HG03039 (cell line): Measurements from ENCODE around the gene AANAT.
"Not testable (repeated sequence)": the region's sequence is repeated elsewhere in the genome, so short reads cannot be mapped to it uniquely, and the experiment has no call there.

ENCODE experiments used
- ATAC-seq: cut with Tn5 transposase; IDR thresholded peaks from one replicate; pipeline ENCODE4 v1.9.1; 2021; ENCODE audit warnings: mild to moderate bottlenecking, moderate library complexity; ENCODE audit not compliant: unreplicated experiment

The AANAT gene

DNA sequence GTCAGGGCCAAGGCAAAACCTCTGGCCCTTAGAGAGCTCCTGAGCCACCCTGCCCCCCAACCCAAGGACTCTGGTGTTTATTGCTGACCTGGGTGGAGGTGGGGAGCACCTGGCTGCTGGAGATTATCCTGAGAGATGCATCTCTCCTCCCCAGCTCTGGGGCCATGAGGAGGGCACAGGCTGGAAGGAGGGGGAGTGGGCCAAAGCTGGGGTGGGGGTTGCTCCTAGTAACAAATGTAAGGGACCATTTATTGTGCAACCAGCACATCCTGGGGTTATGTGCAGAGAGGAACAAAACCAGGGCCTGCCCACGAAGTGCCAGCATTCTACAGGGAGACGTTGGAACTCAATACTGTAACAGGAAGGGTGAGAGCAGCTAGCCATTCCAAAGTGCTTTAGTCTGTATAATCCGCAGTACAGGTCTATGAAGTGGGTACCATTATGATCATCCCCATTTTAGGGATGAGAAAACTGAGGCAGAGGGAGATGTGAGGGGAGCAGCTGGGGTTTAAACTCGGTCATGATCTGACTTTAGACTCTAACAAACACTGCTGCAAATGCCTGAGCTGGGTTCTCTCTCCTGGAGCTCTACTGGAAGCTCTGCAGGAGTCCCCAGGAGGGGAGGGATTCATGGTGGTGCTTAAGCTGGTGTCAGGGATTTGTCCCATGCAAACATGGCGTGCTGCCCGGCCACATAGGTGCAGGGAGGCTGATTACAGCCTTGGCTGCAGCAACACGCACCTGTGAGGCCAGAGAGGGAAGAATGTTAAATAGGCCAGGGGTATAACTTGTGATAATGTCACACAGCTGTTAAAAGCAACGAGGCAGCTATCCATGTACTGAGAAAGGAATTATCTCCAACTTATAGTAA lies 35.2 kb downstream of the AANAT start:
- ATAC-seq = no peak

DNA sequence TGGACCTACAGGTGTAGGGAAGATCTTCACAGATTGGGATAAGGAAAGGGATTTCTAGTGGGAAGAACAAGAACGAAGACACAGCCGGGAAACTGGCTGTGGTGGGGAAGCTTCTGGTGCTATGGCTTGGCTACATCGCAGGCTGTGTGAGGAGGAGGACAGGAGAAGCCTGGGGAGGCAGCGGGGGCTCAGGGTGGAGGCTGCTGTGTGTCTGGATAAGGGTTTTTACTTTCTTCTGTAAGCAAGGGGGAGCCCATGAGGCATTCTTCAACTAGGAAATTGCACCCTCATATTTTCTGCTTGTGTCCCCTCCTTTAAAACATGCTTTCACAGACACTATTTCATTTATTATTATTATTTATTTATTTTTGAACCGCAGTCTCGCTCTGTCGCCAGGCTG lies 36.7 kb downstream of the AANAT start:
- ATAC-seq = no peak

DNA sequence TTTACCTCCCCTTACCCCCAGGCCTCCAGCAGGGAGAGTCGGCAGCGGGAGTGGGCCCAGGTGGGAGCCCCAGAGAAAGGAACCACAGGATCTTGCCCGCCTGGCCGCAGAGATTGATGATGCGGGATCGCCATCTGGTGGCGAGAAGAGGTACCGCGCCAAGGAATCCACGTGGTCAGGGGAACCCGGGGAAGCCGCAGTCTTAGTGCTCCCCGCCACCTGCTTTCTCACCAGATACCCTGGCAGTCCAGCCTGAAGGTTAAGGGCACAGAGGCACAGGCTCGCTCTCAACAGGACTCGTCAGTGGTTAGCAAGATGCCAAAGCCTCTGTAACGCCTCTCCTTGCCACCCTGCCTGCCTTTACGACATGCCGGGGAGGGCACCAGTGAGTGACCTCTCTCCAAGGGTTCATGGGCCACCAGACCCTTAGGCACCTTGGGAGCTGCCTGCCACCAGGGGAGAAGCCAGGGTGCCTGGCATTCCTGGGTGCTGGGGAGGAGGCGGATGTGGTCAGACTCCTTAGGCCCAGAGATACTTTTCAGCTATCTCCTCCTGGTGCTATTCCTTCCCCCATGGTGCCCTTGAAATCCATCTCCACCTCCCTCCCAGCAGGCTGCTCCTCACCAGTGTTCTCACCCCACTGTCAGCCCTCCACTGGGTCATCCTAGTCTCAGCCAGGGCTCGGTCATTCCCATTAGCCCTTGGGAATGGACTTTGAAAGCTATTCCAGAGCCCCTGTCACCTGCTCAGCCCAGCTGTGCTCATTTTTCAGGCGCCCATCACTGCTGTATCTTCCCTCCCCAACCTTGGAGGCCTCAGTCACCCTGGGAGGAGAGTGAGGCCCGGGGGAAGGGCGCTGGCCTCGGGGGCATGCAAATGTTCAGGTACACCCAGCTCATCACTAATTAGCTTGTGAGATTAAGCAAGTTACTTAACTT lies 39.3 kb downstream of the AANAT start:
- ATAC-seq = no peak

DNA sequence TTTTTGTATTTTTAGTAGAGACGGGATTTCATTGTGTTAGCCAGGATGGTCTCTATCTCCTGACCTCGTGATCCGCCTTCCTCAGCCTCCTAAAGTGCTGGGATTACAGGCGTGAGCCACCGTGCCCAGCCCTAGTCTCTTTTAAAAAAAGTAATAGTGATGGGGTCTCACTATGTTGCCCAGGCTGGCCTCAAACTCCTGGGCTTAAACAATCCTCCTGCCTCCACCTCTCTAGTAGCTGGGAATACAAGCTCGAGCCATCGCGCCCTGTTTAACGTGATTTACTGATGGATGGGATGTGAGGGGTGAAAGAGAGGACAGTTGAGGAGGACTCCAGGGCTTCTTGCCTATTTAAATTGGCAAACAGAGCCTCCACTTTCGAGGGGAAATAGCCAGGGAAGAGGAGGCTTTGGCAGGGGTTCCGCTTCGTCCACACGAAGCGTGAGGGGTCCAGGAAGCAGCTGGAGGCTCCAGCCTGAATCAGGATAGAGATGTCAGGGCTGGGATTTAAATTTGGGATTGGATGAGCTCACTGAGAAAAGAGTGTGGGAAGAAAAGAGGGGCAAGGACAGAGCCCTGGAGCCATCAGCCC lies 41.2 kb downstream of the AANAT start:
- not testable (repeated sequence) for ATAC-seq

DNA sequence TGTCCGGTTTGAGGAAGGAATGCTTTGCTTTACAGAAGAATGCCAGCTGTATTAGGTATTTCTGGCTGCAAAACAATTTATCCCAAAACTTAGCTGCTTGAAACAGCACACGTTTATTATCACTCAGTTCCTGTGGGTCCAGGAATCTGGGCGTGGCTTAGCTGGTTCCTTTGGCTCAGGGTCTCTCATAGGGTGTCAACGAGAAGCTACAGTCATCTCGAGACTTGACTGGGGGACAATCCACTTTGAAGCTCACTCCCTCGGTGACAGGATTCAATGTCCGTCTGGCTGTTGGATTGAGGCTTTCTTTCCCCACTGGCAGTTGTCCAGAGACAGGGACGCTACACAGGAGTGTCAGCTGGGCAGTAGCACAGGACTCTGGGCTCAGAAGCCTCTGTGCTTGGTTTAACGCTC lies 43.4 kb downstream of the AANAT start:
- no peak for ATAC-seq

DNA sequence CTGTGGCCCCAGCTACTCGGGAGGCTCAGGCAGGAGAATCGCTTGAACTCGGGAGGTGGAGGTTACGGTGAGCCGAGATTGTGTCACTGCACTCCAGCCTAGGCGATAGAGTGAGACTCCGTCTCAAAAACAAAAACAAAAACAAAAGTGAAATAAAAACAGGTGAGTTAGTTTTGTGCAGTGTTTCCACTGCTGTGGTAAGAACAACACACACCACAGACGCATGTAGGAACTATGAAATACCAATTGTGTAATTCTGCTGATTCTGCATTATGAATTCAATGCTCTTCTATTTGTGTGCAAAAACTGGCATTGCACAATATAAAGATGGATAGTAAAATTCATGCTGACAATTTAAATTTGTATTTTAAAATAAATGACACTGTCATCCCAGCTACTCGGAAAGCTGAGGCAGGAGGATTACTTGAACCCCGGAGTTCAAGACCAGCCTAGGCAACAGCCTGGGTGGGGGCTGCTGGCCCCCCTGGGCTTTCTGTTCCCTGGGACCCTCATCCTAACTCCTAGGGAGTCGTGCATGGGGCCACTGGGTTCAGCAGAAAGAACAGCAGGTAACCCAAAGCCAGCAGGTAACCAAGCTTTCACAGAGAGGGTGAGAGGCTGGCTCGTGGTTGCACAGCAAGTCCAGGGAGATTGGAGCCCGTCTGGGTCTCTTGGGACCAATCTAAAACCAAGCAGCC lies 44.4 kb downstream of the AANAT start:
- no peak for ATAC-seq

DNA sequence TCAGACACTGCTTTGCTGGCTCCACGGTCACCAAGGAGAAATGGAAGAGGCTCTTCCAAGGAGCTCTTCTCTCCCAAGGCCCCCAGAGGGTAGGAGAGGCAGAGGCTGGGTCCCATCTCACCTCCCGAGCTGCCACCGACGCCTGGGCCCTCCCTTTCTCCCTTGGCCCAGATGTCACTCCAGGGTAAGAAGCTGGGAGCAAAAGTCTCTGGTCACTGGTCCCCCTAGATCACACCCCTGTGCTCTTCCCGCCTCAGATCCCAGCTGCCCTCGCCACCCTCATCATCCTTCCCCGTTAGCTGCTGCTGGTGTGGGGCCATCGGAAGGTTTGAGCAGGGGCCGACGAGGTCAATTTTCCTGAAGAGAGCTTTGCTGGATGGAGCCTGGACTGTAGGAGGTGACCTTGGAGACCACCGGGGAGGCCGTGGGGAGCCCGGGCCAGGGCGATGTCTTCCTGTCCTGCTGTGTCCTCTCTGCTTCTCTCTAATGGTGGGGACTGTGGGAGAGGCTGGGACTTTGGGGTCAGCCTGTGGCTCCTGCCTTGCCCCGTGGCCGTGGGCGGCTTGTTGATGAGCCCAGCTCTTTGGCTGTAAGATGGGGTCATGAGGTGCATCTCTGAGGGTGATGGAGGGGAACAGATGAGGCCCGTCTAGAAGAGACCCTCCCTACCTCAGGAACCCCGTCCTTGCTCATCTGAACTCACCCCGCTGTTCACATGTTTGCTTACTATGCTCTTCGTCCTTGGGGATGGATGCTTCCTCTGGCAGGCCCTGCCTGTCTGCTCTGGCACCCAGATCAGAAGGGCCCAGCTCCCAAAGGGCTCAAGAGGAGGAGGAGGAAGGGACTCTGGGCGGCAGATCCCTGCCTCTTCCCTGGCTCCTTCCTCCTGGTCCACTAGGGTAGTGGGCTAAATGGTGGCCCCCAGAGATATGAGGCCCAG lies 45.2 kb downstream of the AANAT start:
- ATAC-seq = no peak

DNA sequence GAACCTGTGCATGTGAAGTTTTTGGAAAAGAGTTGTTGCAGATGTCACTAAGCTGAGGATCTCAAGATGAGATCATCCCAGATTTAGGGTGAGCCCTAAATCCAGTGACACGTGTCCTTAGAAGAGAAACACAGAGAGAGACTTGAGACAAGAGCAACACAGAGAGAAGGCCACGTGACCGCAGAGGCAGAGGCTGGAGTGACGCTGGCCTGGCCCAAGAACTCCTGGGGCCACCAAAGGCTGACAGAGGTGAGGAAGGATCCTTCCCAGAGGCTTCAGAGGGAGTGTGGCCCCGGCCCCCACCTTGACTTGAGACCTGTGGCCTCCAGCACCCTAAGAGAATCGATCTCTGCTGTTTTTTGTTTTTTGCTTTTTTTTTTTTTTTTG lies 45.9 kb downstream of the AANAT start:
- ATAC-seq = no peak

DNA sequence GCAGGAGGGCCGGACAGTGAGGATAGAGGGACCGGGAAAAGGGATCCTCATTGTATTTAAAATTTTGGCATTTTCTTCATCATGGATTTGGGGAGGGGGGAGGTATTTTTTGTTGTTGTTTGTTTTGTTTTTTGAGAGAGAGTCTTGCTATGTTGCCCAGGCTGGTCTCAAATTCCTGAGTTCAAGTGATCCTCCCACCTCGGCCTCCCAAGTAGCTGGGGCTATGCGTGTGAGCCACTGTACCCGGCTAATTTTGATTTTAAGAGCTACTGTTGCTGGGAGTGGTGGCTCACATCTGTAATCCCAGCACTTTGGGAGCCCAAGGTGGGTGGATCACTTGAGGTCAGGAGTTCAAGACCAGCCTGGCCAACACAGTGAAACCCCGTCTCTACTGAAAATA lies 47.0 kb downstream of the AANAT start:
- ATAC-seq = not testable (repeated sequence)

DNA sequence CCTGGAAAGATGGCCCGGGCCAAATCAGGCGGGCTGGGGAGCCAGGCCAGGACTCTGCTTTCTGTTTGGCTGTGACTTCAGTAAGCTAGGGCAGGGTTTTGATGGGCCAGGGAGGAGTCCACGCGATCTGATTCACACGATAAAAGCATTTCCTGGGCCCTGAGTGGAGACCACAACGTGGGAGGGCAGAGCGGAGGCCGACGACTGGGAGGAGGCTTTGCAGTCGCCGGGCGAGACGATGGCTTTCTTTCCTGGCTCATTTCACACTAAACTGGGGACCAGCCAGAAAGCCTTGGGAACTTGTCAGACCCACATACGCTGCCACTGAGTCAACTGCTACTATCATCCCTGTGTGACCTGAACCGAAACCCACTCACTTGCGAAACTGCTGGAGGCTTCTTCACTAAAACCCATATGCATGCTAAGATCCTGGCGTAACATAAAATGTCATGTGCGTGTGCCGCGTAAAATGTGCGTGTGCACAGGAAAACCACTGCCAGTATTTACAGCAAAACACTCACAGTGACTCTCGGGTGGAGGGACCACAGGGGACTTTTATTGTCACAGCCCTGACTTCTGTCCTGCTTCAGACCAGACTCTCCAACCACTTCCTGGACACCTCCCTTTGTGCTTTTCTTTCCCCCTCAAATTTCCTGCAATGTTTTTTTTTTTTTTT lies 48.0 kb downstream of the AANAT start:
- ATAC-seq = no peak

DNA sequence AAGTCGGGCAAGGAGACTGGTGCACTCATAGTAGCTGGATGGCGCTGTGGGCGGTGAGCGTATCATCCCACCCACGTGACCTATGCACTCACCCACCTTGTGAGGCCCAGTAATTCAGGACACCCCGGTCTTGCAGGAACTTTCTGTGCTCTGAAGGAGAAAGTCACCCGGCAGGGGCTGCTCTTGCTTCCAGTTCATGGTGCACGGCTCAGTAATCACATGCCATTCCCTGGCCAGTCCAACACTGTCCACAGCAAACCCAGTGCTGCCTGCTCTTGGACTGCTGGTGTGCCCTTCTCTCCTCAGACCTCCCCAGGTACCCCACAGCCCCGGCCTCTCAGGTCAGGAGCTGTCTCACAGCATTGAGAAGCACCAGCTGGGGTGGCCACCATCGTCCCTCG lies 50.2 kb downstream of the AANAT start:
- no peak for ATAC-seq

DNA sequence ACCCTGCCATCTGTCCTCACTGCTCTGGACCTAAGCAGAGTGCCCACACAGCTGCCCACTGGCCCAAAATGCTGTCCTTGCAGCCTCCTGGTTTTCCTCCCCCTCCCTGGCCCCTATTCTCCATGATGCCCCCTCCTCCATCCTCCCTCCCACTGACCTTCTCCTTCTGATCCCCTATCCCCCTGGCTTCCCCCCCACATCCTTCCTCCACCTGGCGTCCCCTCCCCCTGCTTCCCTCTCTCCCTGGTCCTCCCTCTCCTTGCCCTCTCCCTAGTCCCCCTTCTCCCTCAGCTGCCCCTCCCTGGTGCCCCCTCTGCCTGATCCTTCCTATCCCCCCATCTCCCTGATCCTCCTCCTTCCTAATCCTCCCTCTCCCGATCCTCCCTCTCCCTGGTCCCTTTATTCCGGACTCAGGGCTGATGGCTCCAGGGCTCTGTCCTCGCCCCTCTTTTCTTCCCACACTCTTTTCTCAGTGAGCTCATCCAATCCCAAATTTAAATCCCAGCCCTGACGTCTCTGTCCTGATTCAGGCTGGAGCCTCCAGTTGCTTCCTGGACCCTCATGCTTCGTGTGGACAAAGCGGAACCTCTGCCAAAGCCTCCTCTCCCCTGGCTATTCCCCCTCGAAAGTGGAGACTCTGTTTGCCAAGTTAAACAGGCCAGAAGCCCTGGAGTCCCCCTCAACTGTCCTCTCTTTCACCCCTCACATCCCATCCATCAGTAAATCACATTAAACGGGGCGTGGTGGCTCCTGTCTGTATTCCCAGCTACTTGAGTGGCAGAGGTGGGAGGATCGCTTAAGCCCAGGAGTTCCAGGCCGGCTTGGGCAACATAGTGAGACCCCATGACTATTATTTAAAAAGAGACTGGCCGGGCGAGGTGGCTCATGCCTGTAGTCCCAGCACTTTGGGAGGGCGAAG lies 51.9 kb downstream of the AANAT start:
- no peak for ATAC-seq
